Liver (tissue), 9 donors: ENCODE data around the gene MAPKAPK2. TPM values are rescaled to one million over a fixed set of nuclear protein-coding genes. Genes with fewer than 3 reads are reported as not detected.

Source experiments
- DNase-seq: peaks from one replicate; pipeline ENCODE4 v3.0.0-alpha.2; 2017; ENCODE audit warnings: low spot score
- H3K27ac ChIP-seq, 2 donors: one replicate each; pipeline ENCODE4 v1.7.0; 2013; ENCODE audit warnings: inconsistent platforms in 2 of 2, low read length in 2 of 2, control low read depth in 1 of 2, low read depth in 1 of 2, mild to moderate bottlenecking in 1 of 2
- H3K27me3 ChIP-seq, 4 donors: one replicate each; pipeline versions ENCODE4 v1.6.1 to v1.7.0; 2013; ENCODE audit warnings: low read length in 3 of 4, inconsistent platforms in 1 of 4, mild to moderate bottlenecking in 1 of 4, moderate library complexity in 1 of 4; ENCODE audit not compliant: control insufficient read depth in 4 of 4, insufficient read depth in 4 of 4
- H3K36me3 ChIP-seq, 4 donors: one replicate each; pipeline versions ENCODE4 v1.6.1 to v1.7.0; 2013; ENCODE audit warnings: low read length in 3 of 4, mild to moderate bottlenecking in 3 of 4, low read depth in 1 of 4, moderate library complexity in 1 of 4; ENCODE audit not compliant: control insufficient read depth in 4 of 4, insufficient read depth in 3 of 4
- H3K4me1 ChIP-seq, 4 donors: one replicate each; pipeline versions ENCODE4 v1.6.1 to v1.7.0; 2013; ENCODE audit warnings: low read length in 3 of 4, mild to moderate bottlenecking in 3 of 4, moderate library complexity in 1 of 4; ENCODE audit not compliant: control insufficient read depth in 4 of 4, insufficient read depth in 4 of 4
- H3K4me3 ChIP-seq, 3 donors: one replicate each; pipeline versions ENCODE4 v1.6.1 to v1.7.0; 2013; ENCODE audit warnings: low read length in 3 of 3, control low read depth in 1 of 3, low read depth in 1 of 3, mild to moderate bottlenecking in 1 of 3
- H3K9ac ChIP-seq, 2 donors: one replicate each; pipeline ENCODE4 v1.7.0; 2013; ENCODE audit warnings: low read length in 2 of 2, mild to moderate bottlenecking in 2 of 2, moderate library complexity in 2 of 2, control low read depth in 1 of 2, low read depth in 1 of 2
- H3K9me3 ChIP-seq, 4 donors: one replicate each; pipeline versions ENCODE4 v1.6.1 to v1.7.0; 2013; ENCODE audit warnings: low read length in 3 of 4; ENCODE audit not compliant: control insufficient read depth in 4 of 4
- ATF3 ChIP-seq: IDR thresholded peaks from 2 replicates; pipeline ENCODE4 v1.6.1; 2016; ENCODE audit warnings: antibody characterized with exemption
- CTCF ChIP-seq: fragments of 150-350 bp; IDR thresholded peaks from 2 replicates; pipeline ENCODE4 v1.5.1; 2017; ENCODE audit warnings: improper control_type of control experiment, low read depth, low read length; ENCODE audit not compliant: missing input control
- EGR1 ChIP-seq, 2 donors: IDR thresholded peaks; 2 replicates each; pipeline ENCODE4 v1.6.1; 2016 to 2018; ENCODE audit warnings: antibody characterized with exemption in 2 of 2, low read depth in 2 of 2
- FOXA1 ChIP-seq: IDR thresholded peaks from 2 replicates; pipeline ENCODE4 v1.6.1; 2016; ENCODE audit warnings: antibody characterized with exemption
- FOXA2 ChIP-seq: IDR thresholded peaks from 2 replicates; pipeline ENCODE4 v1.6.1; 2016; ENCODE audit warnings: antibody characterized with exemption
- GABPA ChIP-seq, 2 donors: IDR thresholded peaks in 1 of 2; conservative IDR thresholded peaks in 1 of 2; 2 replicates each; pipeline ENCODE4 v1.6.1; 2016; ENCODE audit warnings: antibody characterized with exemption in 2 of 2, mild to moderate bottlenecking in 1 of 2, moderate library complexity in 1 of 2
- HNF4A ChIP-seq, 2 donors: conservative IDR thresholded peaks; 2 replicates each; pipeline ENCODE4 v1.6.1; 2016; ENCODE audit warnings: antibody characterized with exemption in 2 of 2, mild to moderate bottlenecking in 2 of 2
- JUND ChIP-seq, 2 donors: IDR thresholded peaks; 2 replicates each; pipeline ENCODE4 v1.6.1; 2016; ENCODE audit warnings: antibody characterized with exemption in 2 of 2
- MAX ChIP-seq: IDR thresholded peaks from 2 replicates; pipeline ENCODE4 v1.6.1; 2016; ENCODE audit warnings: antibody characterized with exemption
- NR2F2 ChIP-seq: IDR thresholded peaks from 2 replicates; pipeline ENCODE4 v1.6.1; 2016; ENCODE audit warnings: antibody characterized with exemption
- RAD21 ChIP-seq, 2 donors: IDR thresholded peaks; 2 replicates each; pipeline ENCODE4 v1.6.1; 2016; ENCODE audit warnings: antibody characterized with exemption in 2 of 2, mild to moderate bottlenecking in 2 of 2
- REST ChIP-seq: IDR thresholded peaks from 2 replicates; pipeline ENCODE4 v1.6.1; 2016; ENCODE audit warnings: antibody characterized with exemption, mild to moderate bottlenecking
- RXRA ChIP-seq, 2 donors: IDR thresholded peaks; 2 replicates each; pipeline ENCODE4 v1.6.1; 2017 to 2018; ENCODE audit warnings: antibody characterized with exemption in 2 of 2, mild to moderate bottlenecking in 1 of 2
- SP1 ChIP-seq: IDR thresholded peaks from 2 replicates; pipeline ENCODE4 v1.6.1; 2018; ENCODE audit warnings: antibody characterized with exemption, mild to moderate bottlenecking
- TAF1 ChIP-seq: conservative IDR thresholded peaks from 2 replicates; pipeline ENCODE4 v1.6.1; 2016; ENCODE audit warnings: antibody characterized with exemption, mild to moderate bottlenecking
- YY1 ChIP-seq: IDR thresholded peaks from 2 replicates; pipeline ENCODE4 v1.6.1; 2016; ENCODE audit warnings: antibody characterized with exemption, mild to moderate bottlenecking
- ZBTB33 ChIP-seq: IDR thresholded peaks from 2 replicates; pipeline ENCODE4 v1.6.1; 2016; ENCODE audit warnings: antibody characterized with exemption
- WGBS: extraction: QIAGEN DNeasy Blood & Tissue Kit; methylation state at CpG from one replicate; pipeline ENCODE4 v1.1.7; 2013; 5-methylcytosine and 5-hydroxymethylcytosine counted together
- polyA plus RNA-seq, 2 donors: library from polyadenylated mRNA; stranded (reverse) in 1 of 2; unstranded in 1 of 2; fragments of 200-250 nt in 1 of 2; fragments of >200 nt in 1 of 2; fragmentation: Nextera tagmentation in 1 of 2; extraction: Ambion mirVana in 1 of 2; gene quantifications; one replicate each; pipeline versions ENCODE4 v1.2.1 to v1.2.3, GENCODE V29; 2013 to 2015
- total RNA-seq, 2 donors: library from RNA; depleted of rRNA; stranded (reverse); fragments of >200 nt; gene quantifications; one replicate each; pipeline ENCODE4 v1.2.3, GENCODE V29; 2014
- donor health status: healthy.
- donor health status: healthy.
- donor health status: healthy.
- donor health status: healthy.
- donor health status: healthy.

The MAPKAPK2 gene
- total and polyA plus RNA-seq, 4 donors, result 7.5 to 24.5 (median 14.7) TPM

GRCh38 chr1:206713070-206713469, 28.4 kb downstream of the MAPKAPK2 start:
- H3K27ac ChIP-seq, result peak overlapping the region in 1 of 2 donors; percentile 74

GRCh38 chr1:206713910-206714312, 29.2 kb downstream of the MAPKAPK2 start:
- WGBS, result 74% methylated on average over 6 of the region's 6 CpGs
- H3K4me3 ChIP-seq, result no peak overlapping the region
- H3K4me1 ChIP-seq, result peaks cover 16 to 52% (median 42%) of the 10 kb centered on the region in 4 donors
- no peak for TF ChIP-seq YY1
- no peak for TF ChIP-seq ZBTB33
- no peak for TF ChIP-seq CTCF
- TF ChIP-seq GABPA (IDR thresholded peaks at IDR 0.05 in 1 of 2, conservative IDR thresholded peaks at IDR 0.05 in 1 of 2), result no peak
- no peak for TF ChIP-seq ATF3
- no peak for TF ChIP-seq REST
- TF ChIP-seq HNF4A (conservative IDR thresholded peaks at IDR 0.05), result no peak
- TF ChIP-seq JUND (IDR thresholded peaks at IDR 0.05), result no peak
- TF ChIP-seq RXRA (IDR thresholded peaks at IDR 0.05), result no peak
- TF ChIP-seq FOXA2, result no peak
- H3K9ac ChIP-seq, result peak overlapping the region in 1 of 2 donors; percentile 33
- no peak for DNase-seq
- H3K27ac ChIP-seq, result peak overlapping the region; percentile 55 to 74
- H3K27me3 ChIP-seq, result no peaks in the 10 kb centered on the region
- no peaks in the 10 kb centered on the region for H3K36me3 ChIP-seq
- no peaks in the 10 kb centered on the region for H3K9me3 ChIP-seq

More at GRCh38 chr1:206713070-206713469, 28.4 kb downstream of the MAPKAPK2 start:
- Histone ChIP-seq H3K4me1 (peaks cover 17 to 60% (median 50%) of the 10 kb centered on the region in 4 donors), H3K27me3 (no peaks in the 10 kb centered on the region), H3K4me3 (no peak overlapping the region), H3K9me3 (no peaks in the 10 kb centered on the region), H3K36me3 (no peaks in the 10 kb centered on the region), H3K9ac (no peak overlapping the region)
- no peak for DNase-seq
- 83% methylated on average over 4 of the region's 4 CpGs for WGBS
- no peak for TF ChIP-seq JUND (IDR thresholded peaks at IDR 0.05)
- no peak for TF ChIP-seq REST
- TF ChIP-seq TAF1, result no peak
- TF ChIP-seq FOXA2, result no peak
- TF ChIP-seq RAD21 (IDR thresholded peaks at IDR 0.05), result no peak
- no peak for TF ChIP-seq MAX
- no peak for TF ChIP-seq YY1
- TF ChIP-seq SP1, result no peak
- TF ChIP-seq HNF4A (conservative IDR thresholded peaks at IDR 0.05), result no peak
- no peak for TF ChIP-seq NR2F2
- TF ChIP-seq EGR1 (IDR thresholded peaks at IDR 0.05; ENCODE audit: low read depth in 2 of 2), result no peak
- TF ChIP-seq FOXA1, result no peak
